Measurements from ENCODE around the gene TRDN.

The TRDN gene

DNA sequence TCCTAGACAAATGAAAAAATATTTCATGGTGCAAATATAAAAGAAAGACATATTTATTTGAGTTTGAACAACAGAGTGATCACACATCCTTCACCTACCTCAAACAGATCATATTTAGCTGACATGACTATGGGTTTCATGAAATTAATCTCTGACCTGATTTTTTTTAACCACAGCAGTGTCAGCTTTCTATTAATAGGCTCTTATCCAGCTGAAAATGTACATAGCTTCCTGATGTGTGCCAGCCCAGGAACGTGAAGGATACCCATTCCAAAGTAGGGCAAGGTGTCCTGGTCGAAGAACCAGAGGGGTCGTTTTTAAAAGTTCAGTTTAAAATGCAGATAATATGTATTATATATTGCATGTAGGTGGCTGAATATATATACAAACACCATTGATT is 19.8 kb downstream of the TRDN start:
- Histone ChIP-seq H3K9me3 (ENCODE audit: control insufficient read depth, insufficient read depth, low read length) (no peaks in the 10 kb centered on the region), H3K4me3 (ENCODE audit: low read length) (no peak overlapping the region), H3K4me1 (ENCODE audit: control insufficient read depth, low read length) (no peaks in the 10 kb centered on the region), H3F3A (ENCODE audit: control insufficient read depth, insufficient read depth) (no peaks in the 10 kb centered on the region), H4K20me1 (ENCODE audit: control insufficient read depth, insufficient read depth, low read depth, low read length) (no peaks in the 10 kb centered on the region), H3K27me3 (ENCODE audit: control insufficient read depth, low read length) (no peaks in the 10 kb centered on the region), H3K4me2 (ENCODE audit: low read length) (no peak overlapping the region), H3K27ac (ENCODE audit: low read depth, low read length) (no peak overlapping the region), H3K36me3 (ENCODE audit: control insufficient read depth, low read length) (no peaks in the 10 kb centered on the region), H3K79me2 (ENCODE audit: control insufficient read depth, low read length) (no peaks in the 10 kb centered on the region), H3K9me2 (replicated peaks; ENCODE audit: control insufficient read depth, low read length) (no peaks in the 10 kb centered on the region)
- TF ChIP-seq, protein P1, sequence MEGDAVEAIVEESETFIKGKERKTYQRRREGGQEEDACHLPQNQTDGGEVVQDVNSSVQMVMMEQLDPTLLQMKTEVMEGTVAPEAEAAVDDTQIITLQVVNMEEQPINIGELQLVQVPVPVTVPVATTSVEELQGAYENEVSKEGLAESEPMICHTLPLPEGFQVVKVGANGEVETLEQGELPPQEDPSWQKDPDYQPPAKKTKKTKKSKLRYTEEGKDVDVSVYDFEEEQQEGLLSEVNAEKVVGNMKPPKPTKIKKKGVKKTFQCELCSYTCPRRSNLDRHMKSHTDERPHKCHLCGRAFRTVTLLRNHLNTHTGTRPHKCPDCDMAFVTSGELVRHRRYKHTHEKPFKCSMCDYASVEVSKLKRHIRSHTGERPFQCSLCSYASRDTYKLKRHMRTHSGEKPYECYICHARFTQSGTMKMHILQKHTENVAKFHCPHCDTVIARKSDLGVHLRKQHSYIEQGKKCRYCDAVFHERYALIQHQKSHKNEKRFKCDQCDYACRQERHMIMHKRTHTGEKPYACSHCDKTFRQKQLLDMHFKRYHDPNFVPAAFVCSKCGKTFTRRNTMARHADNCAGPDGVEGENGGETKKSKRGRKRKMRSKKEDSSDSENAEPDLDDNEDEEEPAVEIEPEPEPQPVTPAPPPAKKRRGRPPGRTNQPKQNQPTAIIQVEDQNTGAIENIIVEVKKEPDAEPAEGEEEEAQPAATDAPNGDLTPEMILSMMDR (IDR thresholded peaks at IDR 0.05; ENCODE audit: low read depth, low read length, poor library complexity, severe bottlenecking), result no peak
- no peak for TF ChIP-seq EZH2phosphoT487 (IDR thresholded peaks at IDR 0.05; ENCODE audit: borderline replicate concordance, low read length)

DNA sequence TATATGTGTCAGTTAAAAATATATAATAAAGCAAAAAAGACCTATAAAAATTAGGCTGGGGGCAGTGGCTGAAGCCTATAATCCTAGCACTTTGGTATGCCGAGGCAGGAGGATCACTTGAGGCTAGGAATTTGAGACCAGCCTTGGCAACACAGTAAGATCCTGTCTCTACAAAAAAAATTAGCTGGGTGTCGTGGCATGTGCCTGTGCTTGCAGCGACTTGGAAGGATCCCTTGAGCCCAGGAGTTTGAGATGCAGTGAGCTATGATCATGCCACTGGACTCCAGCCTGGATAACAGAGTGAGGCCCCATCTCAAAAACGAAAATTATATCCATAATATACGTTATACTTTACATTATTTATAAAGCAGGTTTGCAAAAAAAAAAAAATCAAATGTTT is 20.7 kb downstream of the TRDN start:
- no peak for TF ChIP-seq EZH2phosphoT487 (IDR thresholded peaks at IDR 0.05; ENCODE audit: borderline replicate concordance, low read length)
- TF ChIP-seq, protein P1 (IDR thresholded peaks at IDR 0.05; ENCODE audit: low read depth, low read length, poor library complexity, severe bottlenecking), result no peak
- no peak overlapping the region for H3K4me2 ChIP-seq (ENCODE audit: low read length)
- H3K27me3 ChIP-seq (ENCODE audit: control insufficient read depth, low read length), result no peaks in the 10 kb centered on the region
- no peaks in the 10 kb centered on the region for H3K9me3 ChIP-seq (ENCODE audit: control insufficient read depth, insufficient read depth, low read length)
- H4K20me1 ChIP-seq (ENCODE audit: control insufficient read depth, insufficient read depth, low read depth, low read length), result no peaks in the 10 kb centered on the region
- H3K27ac ChIP-seq (ENCODE audit: low read depth, low read length), result no peak overlapping the region
- no peaks in the 10 kb centered on the region for H3K79me2 ChIP-seq (ENCODE audit: control insufficient read depth, low read length)
- H3K9me2 ChIP-seq (replicated peaks; ENCODE audit: control insufficient read depth, low read length), result no peaks in the 10 kb centered on the region
- no peaks in the 10 kb centered on the region for H3K4me1 ChIP-seq (ENCODE audit: control insufficient read depth, low read length)
- H3K36me3 ChIP-seq (ENCODE audit: control insufficient read depth, low read length), result no peaks in the 10 kb centered on the region
- no peaks in the 10 kb centered on the region for H3F3A ChIP-seq (ENCODE audit: control insufficient read depth, insufficient read depth)
- H3K4me3 ChIP-seq (ENCODE audit: low read length), result no peak overlapping the region

DNA sequence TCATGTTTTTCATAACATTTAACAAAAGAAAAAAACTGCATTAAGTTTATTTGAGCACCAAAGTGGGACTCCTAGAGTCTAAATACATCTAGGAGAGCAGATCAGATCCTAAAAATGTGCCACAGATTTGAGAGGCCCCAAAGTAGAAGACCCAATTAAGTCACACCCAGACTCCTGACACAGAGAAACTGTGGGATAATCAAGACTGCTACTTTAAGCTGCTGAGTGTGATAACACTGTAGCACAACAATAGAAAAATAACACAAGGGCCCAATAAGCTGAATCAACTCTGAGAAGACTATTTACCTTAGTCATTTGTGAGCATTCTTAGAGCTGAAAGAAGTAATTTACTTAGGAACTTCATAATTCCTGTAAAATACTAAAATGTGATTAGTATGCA is 26.0 kb downstream of the TRDN start:
- TF ChIP-seq, protein P1 (IDR thresholded peaks at IDR 0.05; ENCODE audit: low read depth, low read length, poor library complexity, severe bottlenecking), result no peak
- TF ChIP-seq EZH2phosphoT487 (IDR thresholded peaks at IDR 0.05; ENCODE audit: borderline replicate concordance, low read length), result no peak
- no peaks in the 10 kb centered on the region for H3K4me1 ChIP-seq (ENCODE audit: control insufficient read depth, low read length)

DNA sequence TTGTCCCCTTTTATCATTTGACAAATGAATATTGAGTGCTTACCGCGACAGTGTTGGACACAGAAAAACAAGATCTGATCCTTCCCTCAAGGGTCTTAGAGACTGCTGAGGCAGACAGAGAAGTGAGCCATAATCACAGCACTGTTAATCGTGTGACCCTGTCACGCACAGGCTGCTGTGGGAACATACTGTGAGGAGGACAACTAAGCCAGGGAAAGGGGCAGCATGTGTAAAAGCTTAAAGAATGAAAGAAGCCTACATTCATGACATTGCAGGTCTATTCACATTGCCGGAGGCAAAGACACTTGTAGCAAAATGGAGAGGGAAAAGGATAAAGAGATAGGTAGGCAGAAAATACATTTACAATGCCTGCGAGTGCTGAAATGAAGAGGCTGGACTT is 32.7 kb downstream of the TRDN start:
- no peaks in the 10 kb centered on the region for H3K9me3 ChIP-seq (ENCODE audit: control insufficient read depth, insufficient read depth, low read length)
- H3K36me3 ChIP-seq (ENCODE audit: control insufficient read depth, low read length), result no peaks in the 10 kb centered on the region
- no peak overlapping the region for H3K4me3 ChIP-seq (ENCODE audit: low read length)
- no peaks in the 10 kb centered on the region for H3K9me2 ChIP-seq (replicated peaks; ENCODE audit: control insufficient read depth, low read length)
- H3K79me2 ChIP-seq (ENCODE audit: control insufficient read depth, low read length), result no peaks in the 10 kb centered on the region
- no peaks in the 10 kb centered on the region for H3K4me1 ChIP-seq (ENCODE audit: control insufficient read depth, low read length)
- no peak for TF ChIP-seq EZH2phosphoT487 (IDR thresholded peaks at IDR 0.05; ENCODE audit: borderline replicate concordance, low read length)
- TF ChIP-seq, protein P1 (IDR thresholded peaks at IDR 0.05; ENCODE audit: low read depth, low read length, poor library complexity, severe bottlenecking), result no peak
- no peak overlapping the region for H3K27ac ChIP-seq (ENCODE audit: low read depth, low read length)
- H3K27me3 ChIP-seq (ENCODE audit: control insufficient read depth, low read length), result no peaks in the 10 kb centered on the region
- H3K4me2 ChIP-seq (ENCODE audit: low read length), result no peak overlapping the region
- no peaks in the 10 kb centered on the region for H3F3A ChIP-seq (ENCODE audit: control insufficient read depth, insufficient read depth)
- no peaks in the 10 kb centered on the region for H4K20me1 ChIP-seq (ENCODE audit: control insufficient read depth, insufficient read depth, low read depth, low read length)

More for the DNA sequence above, 26.0 kb downstream of the TRDN start:
- H3K4me3 ChIP-seq (ENCODE audit: low read length), result no peak overlapping the region
- no peaks in the 10 kb centered on the region for H3K9me3 ChIP-seq (ENCODE audit: control insufficient read depth, insufficient read depth, low read length)
- no peak overlapping the region for H3K4me2 ChIP-seq (ENCODE audit: low read length)
- H3K79me2 ChIP-seq (ENCODE audit: control insufficient read depth, low read length), result no peaks in the 10 kb centered on the region
- H3K36me3 ChIP-seq (ENCODE audit: control insufficient read depth, low read length), result no peaks in the 10 kb centered on the region
- H3K27me3 ChIP-seq (ENCODE audit: control insufficient read depth, low read length), result no peaks in the 10 kb centered on the region
- no peaks in the 10 kb centered on the region for H3K9me2 ChIP-seq (replicated peaks; ENCODE audit: control insufficient read depth, low read length)
- no peaks in the 10 kb centered on the region for H3F3A ChIP-seq (ENCODE audit: control insufficient read depth, insufficient read depth)
- H3K27ac ChIP-seq (ENCODE audit: low read depth, low read length), result no peak overlapping the region
- no peaks in the 10 kb centered on the region for H4K20me1 ChIP-seq (ENCODE audit: control insufficient read depth, insufficient read depth, low read depth, low read length)

All from DOHH2 (cell line).